NB4 (cell line): Measurements from ENCODE around the gene CSAD.

Experiments used
- POLR2A ChIP-seq: IDR thresholded peaks from 2 replicates; pipeline ENCODE4 v1.6.1; 2011; ENCODE audit warnings: mild to moderate bottlenecking; ENCODE audit not compliant: insufficient read length; ENCODE audit errors: extremely low read depth
- TF ChIP-seq, protein P1 (sequence below): IDR thresholded peaks from one replicate; pipeline ENCODE4 v1.5.1; 2012; ENCODE audit warnings: low read depth, low read length
- TF ChIP-seq, protein P2 (sequence below): IDR thresholded peaks from 2 replicates; pipeline ENCODE4 v1.6.1; 2011; ENCODE audit warnings: low read depth, low read length

DNA sequence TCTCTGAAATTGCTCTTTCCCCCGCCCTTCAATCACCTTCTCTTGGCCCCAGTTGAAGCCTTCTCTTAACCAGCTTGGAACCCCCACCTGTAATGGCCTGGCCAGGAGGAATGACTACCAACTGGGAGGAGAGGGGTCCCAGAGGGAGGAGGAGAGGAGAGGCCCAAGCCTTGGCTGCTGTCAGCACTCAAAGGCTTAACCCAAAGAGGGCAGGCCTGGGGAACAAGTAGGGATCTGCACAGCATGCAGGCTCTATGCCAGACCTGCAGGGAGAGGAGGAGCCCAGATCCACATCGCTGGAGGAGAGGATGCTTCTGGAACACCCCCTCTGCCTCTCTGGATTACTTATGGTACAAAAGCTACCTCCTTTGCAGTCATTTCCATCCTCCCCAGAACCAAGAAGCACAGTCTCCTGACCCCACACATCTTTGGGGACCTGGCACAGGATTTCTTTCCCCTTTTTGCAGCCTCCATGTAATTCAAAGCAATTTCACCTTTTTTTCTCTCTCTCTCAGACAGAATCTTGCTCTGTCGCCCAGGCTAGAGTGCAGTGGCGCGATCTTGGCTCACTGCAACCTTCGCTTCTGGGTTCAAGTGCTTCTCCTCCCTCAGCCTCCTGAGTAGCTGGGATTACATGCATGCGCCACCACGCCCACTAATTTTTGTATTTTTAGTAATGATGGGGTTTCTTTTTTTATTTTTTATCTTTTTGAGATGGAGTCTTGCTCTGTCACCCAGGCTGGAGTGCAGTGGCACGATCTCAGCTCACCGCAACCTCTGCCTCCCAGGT, 45.1 kb upstream of the CSAD start:
- no peak for TF ChIP-seq POLR2A
- TF ChIP-seq, protein P1, sequence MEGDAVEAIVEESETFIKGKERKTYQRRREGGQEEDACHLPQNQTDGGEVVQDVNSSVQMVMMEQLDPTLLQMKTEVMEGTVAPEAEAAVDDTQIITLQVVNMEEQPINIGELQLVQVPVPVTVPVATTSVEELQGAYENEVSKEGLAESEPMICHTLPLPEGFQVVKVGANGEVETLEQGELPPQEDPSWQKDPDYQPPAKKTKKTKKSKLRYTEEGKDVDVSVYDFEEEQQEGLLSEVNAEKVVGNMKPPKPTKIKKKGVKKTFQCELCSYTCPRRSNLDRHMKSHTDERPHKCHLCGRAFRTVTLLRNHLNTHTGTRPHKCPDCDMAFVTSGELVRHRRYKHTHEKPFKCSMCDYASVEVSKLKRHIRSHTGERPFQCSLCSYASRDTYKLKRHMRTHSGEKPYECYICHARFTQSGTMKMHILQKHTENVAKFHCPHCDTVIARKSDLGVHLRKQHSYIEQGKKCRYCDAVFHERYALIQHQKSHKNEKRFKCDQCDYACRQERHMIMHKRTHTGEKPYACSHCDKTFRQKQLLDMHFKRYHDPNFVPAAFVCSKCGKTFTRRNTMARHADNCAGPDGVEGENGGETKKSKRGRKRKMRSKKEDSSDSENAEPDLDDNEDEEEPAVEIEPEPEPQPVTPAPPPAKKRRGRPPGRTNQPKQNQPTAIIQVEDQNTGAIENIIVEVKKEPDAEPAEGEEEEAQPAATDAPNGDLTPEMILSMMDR: no peak
- TF ChIP-seq, protein P2, sequence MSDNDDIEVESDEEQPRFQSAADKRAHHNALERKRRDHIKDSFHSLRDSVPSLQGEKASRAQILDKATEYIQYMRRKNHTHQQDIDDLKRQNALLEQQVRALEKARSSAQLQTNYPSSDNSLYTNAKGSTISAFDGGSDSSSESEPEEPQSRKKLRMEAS: no peak
